GM21528 (cell line): ENCODE data around the gene MBD6.
"Not testable (repeated sequence)": the region's sequence is repeated elsewhere in the genome, so short reads cannot be mapped to it uniquely, and the experiment has no call there.

Source experiments
- ATAC-seq: cut with Tn5 transposase; IDR thresholded peaks from one replicate; pipeline ENCODE4 v1.9.1; 2021; ENCODE audit warnings: mild to moderate bottlenecking, moderate library complexity; ENCODE audit not compliant: unreplicated experiment, low FRiP score

MBD6 gene

DNA sequence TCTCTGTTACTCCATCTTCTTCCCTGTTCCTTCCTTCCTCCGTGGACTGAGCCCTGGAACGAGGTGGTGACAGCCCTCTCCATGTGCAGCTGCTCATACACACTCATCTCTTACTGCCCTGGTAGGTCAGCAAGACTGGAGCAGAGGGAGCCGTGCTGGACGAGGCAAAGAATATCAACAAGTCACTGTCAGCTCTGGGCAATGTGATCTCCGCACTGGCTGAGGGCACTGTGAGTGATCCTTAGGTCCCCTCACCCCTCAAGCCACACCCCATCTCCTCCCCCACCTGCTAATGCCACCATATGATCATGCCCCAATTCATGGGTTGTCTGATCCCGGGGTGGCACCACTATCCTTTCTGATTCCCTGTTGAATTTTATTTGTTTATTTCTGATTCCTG, 46.2 kb downstream of the MBD6 start:
- no peak for ATAC-seq

DNA sequence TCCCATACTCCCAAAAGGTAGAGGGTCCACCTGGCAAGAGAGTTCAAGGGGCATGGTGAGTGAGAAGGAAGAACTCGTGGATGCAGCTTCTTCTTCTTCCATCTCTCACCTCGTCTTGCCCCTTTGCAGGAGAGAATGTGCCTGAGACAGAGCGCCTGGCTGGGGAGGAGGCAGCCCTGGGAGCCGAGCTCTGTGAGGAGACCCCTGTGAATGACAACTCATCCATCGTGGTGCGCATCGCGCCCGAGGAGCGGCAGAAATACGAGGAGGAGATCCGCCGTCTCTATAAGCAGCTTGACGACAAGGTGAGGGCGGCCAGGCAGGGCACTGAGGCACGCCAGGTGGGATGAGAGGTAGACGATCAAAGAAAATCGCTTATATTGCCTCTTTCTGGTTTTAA, 47.2 kb downstream of the MBD6 start:
- ATAC-seq = no peak

GRCh38 chr12:57570438-57570837, 47.8 kb downstream of the MBD6 start:
- ATAC-seq = not testable (repeated sequence)

DNA sequence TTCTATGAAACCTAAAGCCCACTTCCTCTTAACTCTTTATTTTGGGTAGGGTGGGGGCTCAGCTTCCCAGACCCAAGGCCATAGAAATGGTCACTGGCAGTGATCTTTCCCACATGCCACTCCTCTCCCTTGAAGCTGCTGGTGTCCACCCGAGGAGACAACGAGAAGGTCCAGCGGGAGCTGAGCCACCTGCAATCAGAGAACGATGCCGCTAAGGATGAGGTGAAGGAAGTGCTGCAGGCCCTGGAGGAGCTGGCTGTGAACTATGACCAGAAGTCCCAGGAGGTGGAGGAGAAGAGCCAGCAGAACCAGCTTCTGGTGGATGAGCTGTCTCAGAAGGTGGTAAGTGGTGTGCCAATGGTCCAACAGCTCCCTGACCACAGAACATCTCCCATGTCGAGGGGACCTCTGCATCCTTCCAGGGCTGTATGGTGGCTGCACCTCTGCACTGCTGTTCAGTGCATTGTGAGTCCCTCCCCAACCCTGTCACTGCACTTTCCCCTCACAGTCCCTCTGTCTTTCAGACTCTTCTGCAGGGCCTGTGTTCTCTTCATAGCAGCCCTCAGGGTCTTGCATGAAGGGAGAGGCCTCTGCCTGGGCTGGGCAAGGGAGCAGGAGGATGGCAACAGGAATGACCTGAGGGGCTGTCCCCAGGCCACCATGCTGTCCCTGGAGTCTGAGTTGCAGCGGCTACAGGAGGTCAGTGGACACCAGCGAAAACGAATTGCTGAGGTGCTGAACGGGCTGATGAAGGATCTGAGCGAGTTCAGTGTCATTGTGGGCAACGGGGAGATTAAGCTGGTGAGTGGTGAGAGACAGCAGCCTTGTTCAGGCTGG, 49.5 kb downstream of the MBD6 start:
- ATAC-seq = no peak

- no peak for ATAC-seq
These were observed 52.2 kb downstream of the MBD6 start for GRCh38 chr12:57574795-57575194.

DNA sequence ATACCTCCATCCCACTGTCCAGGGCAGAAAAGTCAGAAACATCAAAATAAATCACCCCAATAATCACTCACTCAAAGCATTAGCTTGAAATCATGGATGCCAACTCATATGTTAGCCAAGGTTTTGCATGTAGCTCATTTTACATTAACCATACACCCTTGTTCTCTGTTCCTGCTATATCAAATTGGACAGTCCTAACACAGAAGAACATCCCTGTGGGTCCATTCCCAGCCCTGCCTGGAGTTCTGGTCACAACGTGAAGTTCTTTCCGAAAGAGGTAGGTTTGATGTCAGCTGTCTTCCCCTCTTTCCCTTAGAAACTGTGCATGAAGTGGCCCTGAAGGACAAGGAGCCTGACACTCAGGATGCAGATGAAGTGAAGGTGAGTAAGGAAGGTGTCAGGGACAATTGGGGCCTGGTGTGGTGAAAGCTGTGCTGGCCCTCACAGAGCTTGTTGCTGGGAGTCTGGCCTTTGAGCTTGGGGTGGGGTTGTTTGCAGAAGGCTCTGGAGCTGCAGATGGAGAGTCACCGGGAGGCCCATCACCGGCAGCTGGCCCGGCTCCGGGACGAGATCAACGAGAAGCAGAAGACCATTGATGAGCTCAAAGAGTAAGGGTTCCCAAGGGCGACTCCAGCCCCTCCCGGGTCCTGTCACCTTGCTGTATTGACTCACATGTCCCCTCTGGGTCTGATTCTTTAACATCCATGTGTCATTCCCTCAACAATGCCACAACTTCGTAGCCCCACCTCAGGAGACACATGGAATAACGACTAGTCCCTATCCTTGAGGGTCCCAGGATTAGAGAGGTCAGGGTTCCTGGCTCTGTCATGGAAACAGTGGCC, 53.4 kb downstream of the MBD6 start:
- ATAC-seq = no peak

- ATAC-seq = no peak
These were observed 54.1 kb downstream of the MBD6 start for GRCh38 chr12:57576613-57577160.

GRCh38 chr12:57577981-57578758, 55.5 kb downstream of the MBD6 start:
- no peak for ATAC-seq

- ATAC-seq = no peak
These were observed 56.4 kb downstream of the MBD6 start for GRCh38 chr12:57579011-57579410.
